HepG2 (cell line): ENCODE measurements around the gene BRIP1. TPM values are rescaled to one million over a fixed set of nuclear protein-coding genes. Genes with fewer than 3 reads are reported as not detected.

Source experiments
- ATRX ChIP-seq: sonication (generic); formaldehyde crosslinking; IDR thresholded peaks from 2 replicates; pipeline ENCODE4 v1.4.0; 2020; ENCODE audit warnings: missing genetic modification reagents, borderline replicate concordance
- RELA ChIP-seq: sonication (generic); formaldehyde crosslinking; IDR thresholded peaks from 2 replicates; pipeline ENCODE4 v1.4.0; 2020; ENCODE audit warnings: missing genetic modification reagents
- THAP7 ChIP-seq: sonication (generic); formaldehyde crosslinking; IDR thresholded peaks from 2 replicates; pipeline ENCODE4 v1.8.1; 2023; ENCODE audit warnings: mild to moderate bottlenecking, missing genetic modification reagents
- ZNF326 ChIP-seq: sonication (generic); formaldehyde crosslinking; IDR thresholded peaks from 2 replicates; pipeline ENCODE4 v1.4.0; 2020; ENCODE audit warnings: missing genetic modification reagents, borderline replicate concordance
- ZNF512 ChIP-seq: sonication (generic); formaldehyde crosslinking; IDR thresholded peaks from 2 replicates; pipeline ENCODE4 v1.4.0; 2020; ENCODE audit warnings: mild to moderate bottlenecking, missing genetic modification reagents
- ZNF567 ChIP-seq: sonication (generic); formaldehyde crosslinking; IDR thresholded peaks from 2 replicates; pipeline ENCODE4 v1.8.1; 2023; ENCODE audit warnings: mild to moderate bottlenecking, missing genetic modification reagents, borderline replicate concordance
- ZNF570 ChIP-seq: sonication (generic); formaldehyde crosslinking; IDR thresholded peaks from 2 replicates; pipeline ENCODE4 v1.4.0; 2020; ENCODE audit warnings: mild to moderate bottlenecking, missing genetic modification reagents, borderline replicate concordance
- ZNF644 ChIP-seq: IDR thresholded peaks from 2 replicates; pipeline ENCODE4 v1.6.1; 2016; ENCODE audit warnings: low read depth
- ZNF646 ChIP-seq: sonication (generic); formaldehyde crosslinking; IDR thresholded peaks from 2 replicates; pipeline ENCODE4 v1.9.0; 2021; ENCODE audit warnings: mild to moderate bottlenecking, missing genetic modification reagents
- ZNF773 ChIP-seq: sonication (generic); formaldehyde crosslinking; IDR thresholded peaks from 2 replicates; pipeline ENCODE4 v1.4.0; 2020; ENCODE audit warnings: missing genetic modification reagents, borderline replicate concordance
- polyA plus RNA-seq, 8 experiments: library from polyadenylated mRNA; depleted of rRNA in 3 of 8; stranded (reverse) in 7 of 8; unstranded in 1 of 8; fragments of >200 nt; fragmentation: Illumina TruSeq in 4 of 8; extraction: Trizol in 4 of 8; gene quantifications; 2 replicates each; pipeline versions ENCODE4 v1.2.1 to v1.2.3, GENCODE V29; 2011 to 2016; ENCODE audit warnings: low read depth in 4 of 8, missing spikeins in 1 of 8, mixed read lengths in 1 of 8; ENCODE audit not compliant: insufficient read depth in 1 of 8
- total RNA-seq, 5 experiments: library from RNA; depleted of rRNA; stranded (reverse); fragments of >200 nt; fragmentation: Illumina TruSeq; extraction: Trizol; gene quantifications; 2 replicates each; pipeline ENCODE4 v1.2.3, GENCODE V29; 2016; ENCODE audit warnings: low read depth in 1 of 5
- TF ChIP-seq, protein P1 (sequence below): sonication (generic); formaldehyde crosslinking; IDR thresholded peaks from 2 replicates; pipeline ENCODE4 v1.4.0; 2020; ENCODE audit warnings: mild to moderate bottlenecking, missing genetic modification reagents
- TF ChIP-seq, protein P2 (sequence below): sonication (generic); formaldehyde crosslinking; IDR thresholded peaks from 2 replicates; pipeline ENCODE4 v1.5.1; 2020; ENCODE audit warnings: mild to moderate bottlenecking, missing genetic modification reagents, moderate library complexity

The BRIP1 gene
- total and polyA plus RNA-seq, 2 of the 13 experiments (the other 11 are each of a cell fraction or from before 2014, with no cell fraction given): 3.8 to 27.7 TPM

DNA sequence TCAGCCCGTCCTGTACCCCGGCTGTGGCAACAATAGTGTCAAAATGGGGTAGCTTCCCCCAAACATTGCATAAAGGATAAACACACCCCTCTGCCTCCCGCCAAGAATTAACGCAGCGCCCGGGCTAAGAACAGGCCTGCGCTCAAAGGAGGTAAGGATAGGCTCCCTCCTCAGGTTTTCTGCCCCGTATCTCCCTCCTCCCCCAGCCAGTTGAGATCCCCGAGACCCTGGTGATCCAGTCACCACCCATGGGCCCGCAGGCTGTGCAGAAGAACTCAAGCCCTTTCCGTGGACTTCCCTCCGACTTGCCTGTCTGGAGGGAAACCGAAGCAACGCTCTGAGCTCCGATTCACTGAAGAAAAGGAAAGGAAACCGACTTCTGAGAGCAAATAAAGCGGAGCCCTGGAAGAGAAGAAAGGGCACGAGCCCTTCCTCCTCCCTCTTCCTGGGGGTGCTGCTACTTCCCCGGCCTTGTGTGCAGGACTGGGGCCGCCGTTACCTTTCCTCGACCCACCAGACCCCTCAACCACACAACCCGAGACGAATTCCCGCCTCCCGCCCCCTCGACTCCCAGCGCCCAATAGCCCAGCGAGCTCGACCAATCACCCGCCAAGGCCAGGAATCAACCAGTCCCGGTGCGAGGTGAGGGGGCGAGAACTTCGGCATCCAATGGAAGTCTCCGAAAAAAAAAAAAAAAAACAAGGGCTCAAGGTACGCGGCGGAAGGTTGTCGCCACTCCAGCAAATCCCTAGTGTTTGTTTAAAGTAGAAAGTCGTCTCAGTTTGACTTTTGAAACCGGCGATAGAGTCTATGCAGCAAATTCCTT, at the start of gene BRIP1 (continued):
- TF ChIP-seq THAP7 (CRISPR knock-in tag) (0 out of 2 replicates have a peak, but pooled peaks have one; percentile 15), RELA (CRISPR knock-in tag) (no peak), ATRX (no peak), ZNF567 (CRISPR knock-in tag) (no peak; the same call in 1 of the 2 replicates), ZNF512 (CRISPR knock-in tag) (no peak), ZNF773 (CRISPR knock-in tag) (no peak), ZNF646 (no peak), ZNF326 (CRISPR knock-in tag) (no peak), ZNF644 (CRISPR knock-in tag) (0 out of 2 replicates have a peak, but pooled peaks have one; percentile 34), ZNF570 (CRISPR knock-in tag) (no peak; the same call in 1 of the 2 replicates)
- TF ChIP-seq, protein P1, sequence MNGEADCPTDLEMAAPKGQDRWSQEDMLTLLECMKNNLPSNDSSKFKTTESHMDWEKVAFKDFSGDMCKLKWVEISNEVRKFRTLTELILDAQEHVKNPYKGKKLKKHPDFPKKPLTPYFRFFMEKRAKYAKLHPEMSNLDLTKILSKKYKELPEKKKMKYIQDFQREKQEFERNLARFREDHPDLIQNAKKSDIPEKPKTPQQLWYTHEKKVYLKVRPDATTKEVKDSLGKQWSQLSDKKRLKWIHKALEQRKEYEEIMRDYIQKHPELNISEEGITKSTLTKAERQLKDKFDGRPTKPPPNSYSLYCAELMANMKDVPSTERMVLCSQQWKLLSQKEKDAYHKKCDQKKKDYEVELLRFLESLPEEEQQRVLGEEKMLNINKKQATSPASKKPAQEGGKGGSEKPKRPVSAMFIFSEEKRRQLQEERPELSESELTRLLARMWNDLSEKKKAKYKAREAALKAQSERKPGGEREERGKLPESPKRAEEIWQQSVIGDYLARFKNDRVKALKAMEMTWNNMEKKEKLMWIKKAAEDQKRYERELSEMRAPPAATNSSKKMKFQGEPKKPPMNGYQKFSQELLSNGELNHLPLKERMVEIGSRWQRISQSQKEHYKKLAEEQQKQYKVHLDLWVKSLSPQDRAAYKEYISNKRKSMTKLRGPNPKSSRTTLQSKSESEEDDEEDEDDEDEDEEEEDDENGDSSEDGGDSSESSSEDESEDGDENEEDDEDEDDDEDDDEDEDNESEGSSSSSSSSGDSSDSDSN (CRISPR knock-in tag): no peak; the same call in 1 of the 2 replicates
- TF ChIP-seq, protein P2, sequence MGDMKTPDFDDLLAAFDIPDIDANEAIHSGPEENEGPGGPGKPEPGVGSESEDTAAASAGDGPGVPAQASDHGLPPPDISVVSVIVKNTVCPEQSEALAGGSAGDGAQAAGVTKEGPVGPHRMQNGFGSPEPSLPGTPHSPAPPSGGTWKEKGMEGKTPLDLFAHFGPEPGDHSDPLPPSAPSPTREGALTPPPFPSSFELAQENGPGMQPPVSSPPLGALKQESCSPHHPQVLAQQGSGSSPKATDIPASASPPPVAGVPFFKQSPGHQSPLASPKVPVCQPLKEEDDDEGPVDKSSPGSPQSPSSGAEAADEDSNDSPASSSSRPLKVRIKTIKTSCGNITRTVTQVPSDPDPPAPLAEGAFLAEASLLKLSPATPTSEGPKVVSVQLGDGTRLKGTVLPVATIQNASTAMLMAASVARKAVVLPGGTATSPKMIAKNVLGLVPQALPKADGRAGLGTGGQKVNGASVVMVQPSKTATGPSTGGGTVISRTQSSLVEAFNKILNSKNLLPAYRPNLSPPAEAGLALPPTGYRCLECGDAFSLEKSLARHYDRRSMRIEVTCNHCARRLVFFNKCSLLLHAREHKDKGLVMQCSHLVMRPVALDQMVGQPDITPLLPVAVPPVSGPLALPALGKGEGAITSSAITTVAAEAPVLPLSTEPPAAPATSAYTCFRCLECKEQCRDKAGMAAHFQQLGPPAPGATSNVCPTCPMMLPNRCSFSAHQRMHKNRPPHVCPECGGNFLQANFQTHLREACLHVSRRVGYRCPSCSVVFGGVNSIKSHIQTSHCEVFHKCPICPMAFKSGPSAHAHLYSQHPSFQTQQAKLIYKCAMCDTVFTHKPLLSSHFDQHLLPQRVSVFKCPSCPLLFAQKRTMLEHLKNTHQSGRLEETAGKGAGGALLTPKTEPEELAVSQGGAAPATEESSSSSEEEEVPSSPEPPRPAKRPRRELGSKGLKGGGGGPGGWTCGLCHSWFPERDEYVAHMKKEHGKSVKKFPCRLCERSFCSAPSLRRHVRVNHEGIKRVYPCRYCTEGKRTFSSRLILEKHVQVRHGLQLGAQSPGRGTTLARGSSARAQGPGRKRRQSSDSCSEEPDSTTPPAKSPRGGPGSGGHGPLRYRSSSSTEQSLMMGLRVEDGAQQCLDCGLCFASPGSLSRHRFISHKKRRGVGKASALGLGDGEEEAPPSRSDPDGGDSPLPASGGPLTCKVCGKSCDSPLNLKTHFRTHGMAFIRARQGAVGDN: peak; percentile 86
